Thymus (tissue), 11 donors: Measurements from ENCODE around the gene C8G. TPM values are rescaled to one million over a fixed set of nuclear protein-coding genes. Genes with fewer than 3 reads are reported as not detected.

ENCODE experiments used
- DNase-seq, 9 donors: peaks; one replicate each; pipeline ENCODE4 v3.0.0-alpha.2; 2013; ENCODE audit warnings: low spot score in 9 of 9, low read depth in 6 of 9, missing footprints in 1 of 9
- H3K27ac ChIP-seq, 2 donors: one replicate each; pipeline ENCODE4 v1.5.1; 2013; ENCODE audit warnings: control low read depth in 1 of 2, low read depth in 1 of 2, low read length in 1 of 2, mild to moderate bottlenecking in 1 of 2, moderate library complexity in 1 of 2
- H3K27me3 ChIP-seq, 2 donors: one replicate each; pipeline ENCODE4 v1.5.1; 2013; ENCODE audit warnings: low read length in 1 of 2; ENCODE audit not compliant: control insufficient read depth in 2 of 2, insufficient read depth in 1 of 2
- H3K36me3 ChIP-seq, 2 donors: one replicate each; pipeline ENCODE4 v1.5.1; 2013; ENCODE audit warnings: low read length in 1 of 2, mild to moderate bottlenecking in 1 of 2, moderate library complexity in 1 of 2; ENCODE audit not compliant: control insufficient read depth in 2 of 2, insufficient read depth in 2 of 2
- H3K4me1 ChIP-seq, 2 donors: one replicate each; pipeline ENCODE4 v1.5.1; 2013; ENCODE audit warnings: low read length in 2 of 2; ENCODE audit not compliant: control insufficient read depth in 2 of 2, insufficient read depth in 2 of 2
- H3K4me3 ChIP-seq, 2 donors: one replicate each; pipeline ENCODE4 v1.5.1; 2013; ENCODE audit warnings: low read length in 2 of 2, control low read depth in 1 of 2, mild to moderate bottlenecking in 1 of 2
- H3K9me3 ChIP-seq, 2 donors: one replicate each; pipeline ENCODE4 v1.5.1; 2013; ENCODE audit warnings: low read length in 1 of 2, mild to moderate bottlenecking in 1 of 2; ENCODE audit not compliant: control insufficient read depth in 2 of 2, insufficient read depth in 1 of 2
- WGBS: extraction: QIAGEN DNeasy Blood & Tissue Kit; methylation state at CpG from one replicate; pipeline ENCODE4 v1.1.7; 2013; 5-methylcytosine and 5-hydroxymethylcytosine counted together
- polyA plus RNA-seq: library from polyadenylated mRNA; stranded (reverse); fragments of 200-250 nt; gene quantifications from one replicate; pipeline ENCODE4 v1.2.3, GENCODE V29; 2013
- total RNA-seq: library from RNA; stranded (reverse); fragments of 120-200 nt; gene quantifications from one replicate; pipeline ENCODE4 v1.2.4, GENCODE V29; 2013
- donor health status: healthy.

The C8G gene
- total and polyA plus RNA-seq, 2 donors, result 2.2 to 6.5 TPM

DNA sequence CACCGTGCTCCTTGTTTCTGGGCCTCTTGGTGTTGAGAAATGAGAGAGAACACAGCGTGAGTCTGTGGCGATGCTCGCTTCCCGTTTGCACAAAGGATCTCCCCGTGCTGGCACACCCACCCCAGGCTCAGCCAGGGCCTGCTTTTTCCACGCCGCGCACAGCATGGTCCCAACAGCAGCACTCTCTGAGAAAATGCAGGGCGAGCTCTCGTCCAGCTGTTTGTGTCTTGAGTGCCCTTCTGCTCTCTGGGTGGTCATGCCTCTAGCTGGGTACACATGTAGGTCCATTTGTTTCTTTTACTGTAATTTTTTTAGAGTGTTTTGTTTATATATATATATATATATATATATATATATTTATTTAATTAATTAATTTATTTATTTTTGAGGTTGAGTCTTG, 27.1 kb upstream of the C8G start:
- H3K36me3 ChIP-seq, result peaks cover 69 to 71% of the 10 kb centered on the region in 2 donors
- H3K9me3 ChIP-seq, result no peaks in the 10 kb centered on the region
- H3K4me1 ChIP-seq, result no peaks in the 10 kb centered on the region
- H3K27ac ChIP-seq, result no peak overlapping the region
- no peak for DNase-seq
- 98% methylated on average over 11 of the region's 11 CpGs for WGBS
- no peak overlapping the region for H3K4me3 ChIP-seq
- H3K27me3 ChIP-seq, result no peaks in the 10 kb centered on the region

DNA sequence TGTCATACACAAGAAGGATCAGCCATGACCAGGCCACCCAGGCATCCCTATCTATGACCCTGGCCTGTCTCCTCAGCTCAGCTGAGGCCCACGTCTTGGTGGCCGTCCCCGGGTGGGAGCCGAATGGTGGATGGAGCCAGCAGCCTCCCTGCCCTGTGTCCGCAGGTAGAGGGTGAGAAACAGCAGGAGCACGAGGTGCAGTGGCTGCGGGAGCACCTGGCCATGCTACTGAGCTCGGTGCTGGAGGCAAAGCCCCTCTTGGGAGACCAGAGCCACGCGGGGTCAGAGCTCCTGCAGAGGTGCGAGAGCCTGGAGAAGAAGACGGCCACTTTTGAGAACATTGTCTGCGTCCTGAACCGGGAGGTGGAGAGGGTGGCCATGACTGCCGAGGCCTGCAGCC, 25.0 kb upstream of the C8G start:
- no peak overlapping the region for H3K27ac ChIP-seq
- peaks cover 0 to 3% of the 10 kb centered on the region in 2 donors for H3K4me1 ChIP-seq
- H3K4me3 ChIP-seq, result no peak overlapping the region
- 99% methylated on average over 15 of the region's 15 CpGs for WGBS
- no peak for DNase-seq
- no peaks in the 10 kb centered on the region for H3K27me3 ChIP-seq
- H3K36me3 ChIP-seq, result peaks cover 64 to 70% of the 10 kb centered on the region in 2 donors
- no peaks in the 10 kb centered on the region for H3K9me3 ChIP-seq

- Histone ChIP-seq H3K4me3 (no peak overlapping the region), H3K27ac (no peak overlapping the region), H3K9me3 (no peaks in the 10 kb centered on the region), H3K4me1 (peaks cover 0 to 3% of the 10 kb centered on the region in 2 donors), H3K36me3 (peaks cover 64 to 71% of the 10 kb centered on the region in 2 donors), H3K27me3 (no peaks in the 10 kb centered on the region)
- no peak for DNase-seq
- WGBS, result 96% methylated on average over 14 of the region's 14 CpGs
These were observed 24.3 kb upstream of the C8G start for GRCh38 chr9:136920734-136921231.

DNA sequence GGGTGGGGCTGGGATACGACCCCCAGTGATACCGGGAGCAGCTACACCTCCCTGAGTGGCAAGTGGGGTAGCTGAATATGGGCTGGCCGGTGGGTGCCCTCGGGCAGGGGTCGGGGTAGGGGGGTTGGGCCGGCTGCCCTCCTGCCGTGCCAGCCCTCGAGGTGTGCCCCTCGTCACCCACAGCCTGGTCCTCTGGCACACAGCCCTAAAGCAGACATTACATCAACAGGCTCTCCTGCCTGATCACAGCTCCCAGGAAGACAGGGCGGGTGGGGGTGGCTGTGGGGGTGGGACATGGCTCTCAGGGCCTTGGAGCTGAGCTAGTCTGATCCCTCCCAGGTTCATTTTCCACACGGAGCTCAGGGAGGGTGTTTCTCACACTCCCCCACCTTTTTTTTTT, 23.7 kb upstream of the C8G start:
- no peak for DNase-seq
- Histone ChIP-seq H3K27me3 (no peaks in the 10 kb centered on the region), H3K4me3 (no peak overlapping the region), H3K9me3 (no peaks in the 10 kb centered on the region), H3K27ac (no peak overlapping the region), H3K4me1 (peaks cover 0 to 3% of the 10 kb centered on the region in 2 donors), H3K36me3 (peaks cover 64 to 74% of the 10 kb centered on the region in 2 donors)
- 95% methylated on average over 11 of the region's 11 CpGs for WGBS

GRCh38 chr9:136921718-136922117, 23.3 kb upstream of the C8G start:
- Histone ChIP-seq H3K27ac (no peak overlapping the region), H3K4me1 (peaks cover 0 to 3% of the 10 kb centered on the region in 2 donors), H3K9me3 (no peaks in the 10 kb centered on the region), H3K4me3 (no peak overlapping the region), H3K36me3 (peaks cover 64 to 74% of the 10 kb centered on the region in 2 donors), H3K27me3 (no peaks in the 10 kb centered on the region)
- no peak for DNase-seq
- WGBS, result 94% methylated on average over 10 of the region's 10 CpGs

DNA sequence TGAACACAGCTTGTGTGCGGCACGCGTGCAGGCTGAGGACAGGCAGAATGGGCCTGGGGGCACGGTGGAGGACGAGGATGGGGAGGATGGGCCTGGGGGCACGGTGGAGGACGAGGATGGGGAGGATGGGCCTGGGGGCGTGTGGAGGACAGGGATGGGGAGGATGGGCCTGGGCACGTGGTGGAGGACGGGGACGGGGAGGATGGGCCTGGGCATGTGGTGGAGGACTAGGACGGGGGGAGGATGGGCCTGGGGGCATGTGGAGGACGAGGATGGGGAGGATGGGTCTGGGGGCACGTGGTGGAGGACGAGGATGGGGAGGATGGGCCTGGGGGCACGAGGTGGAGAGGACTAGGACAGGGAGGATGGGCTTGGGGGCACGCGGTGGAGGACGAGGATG, 22.5 kb upstream of the C8G start:
- no peak overlapping the region for H3K4me3 ChIP-seq
- WGBS, result 96% methylated on average over 19 of the region's 19 CpGs
- no peaks in the 10 kb centered on the region for H3K9me3 ChIP-seq
- H3K27me3 ChIP-seq, result no peaks in the 10 kb centered on the region
- DNase-seq, result no peak
- peaks cover 0 to 3% of the 10 kb centered on the region in 2 donors for H3K4me1 ChIP-seq
- no peak overlapping the region for H3K27ac ChIP-seq
- peaks cover 62 to 71% of the 10 kb centered on the region in 2 donors for H3K36me3 ChIP-seq

DNA sequence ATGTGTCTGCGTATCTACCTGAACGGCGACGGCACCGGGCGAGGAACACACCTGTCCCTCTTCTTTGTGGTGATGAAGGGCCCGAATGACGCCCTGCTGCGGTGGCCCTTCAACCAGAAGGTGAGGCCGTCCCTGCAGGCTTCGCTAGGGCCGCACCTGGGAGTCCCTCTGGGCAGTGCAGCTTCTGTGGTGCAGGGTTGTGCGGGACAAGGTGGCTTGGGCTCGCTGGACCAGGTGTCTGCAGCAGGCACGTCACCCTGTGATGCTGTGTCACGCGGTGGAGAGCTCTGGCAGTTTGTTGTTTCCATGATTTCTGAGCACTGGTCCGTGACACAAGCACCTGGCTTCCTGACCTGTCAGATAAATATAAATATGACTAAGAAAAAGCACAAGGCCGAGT, 21.2 kb upstream of the C8G start:
- 95% methylated on average over 19 of the region's 19 CpGs for WGBS
- Histone ChIP-seq H3K9me3 (no peaks in the 10 kb centered on the region), H3K27ac (peak overlapping the region in 1 of 2 donors; percentile 80), H3K36me3 (peaks cover 66 to 77% of the 10 kb centered on the region in 2 donors), H3K4me3 (no peak overlapping the region), H3K27me3 (no peaks in the 10 kb centered on the region), H3K4me1 (peaks cover 0 to 3% of the 10 kb centered on the region in 2 donors)
- DNase-seq, result no peak

DNA sequence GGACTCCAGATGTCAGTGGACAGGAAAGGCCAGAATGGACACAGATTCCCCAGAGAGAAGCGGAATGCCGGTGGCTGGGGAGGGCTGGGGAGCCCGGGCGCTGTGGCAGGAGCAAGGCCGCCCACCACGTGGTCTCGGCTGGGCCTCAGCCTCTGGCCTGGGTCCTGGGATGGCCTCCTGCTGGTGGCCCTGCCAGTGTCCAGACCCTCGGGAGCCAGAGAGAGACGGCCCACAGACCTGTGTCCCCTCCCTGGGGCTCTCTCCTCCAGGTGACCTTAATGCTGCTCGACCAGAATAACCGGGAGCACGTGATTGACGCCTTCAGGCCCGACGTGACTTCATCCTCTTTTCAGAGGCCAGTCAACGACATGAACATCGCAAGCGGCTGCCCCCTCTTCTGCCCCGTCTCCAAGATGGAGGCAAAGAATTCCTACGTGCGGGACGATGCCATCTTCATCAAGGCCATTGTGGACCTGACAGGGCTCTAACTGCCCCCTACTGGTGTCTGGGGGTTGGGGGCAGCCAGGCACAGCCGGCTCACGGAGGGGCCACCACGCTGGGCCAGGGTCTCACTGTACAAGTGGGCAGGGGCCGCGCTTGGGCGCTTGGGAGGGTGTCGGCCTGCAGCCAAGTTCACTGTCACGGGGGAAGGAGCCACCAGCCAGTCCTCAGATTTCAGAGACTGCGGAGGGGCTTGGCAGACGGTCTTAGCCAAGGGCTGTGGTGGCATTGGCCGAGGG, 19.5 kb upstream of the C8G start:
- H3K27ac ChIP-seq, result peak overlapping the region in 1 of 2 donors; percentile 36
- H3K27me3 ChIP-seq, result no peaks in the 10 kb centered on the region
- peaks cover 0 to 3% of the 10 kb centered on the region in 2 donors for H3K4me1 ChIP-seq
- peaks cover 54 to 65% of the 10 kb centered on the region in 2 donors for H3K36me3 ChIP-seq
- DNase-seq, result no peak
- no peak overlapping the region for H3K4me3 ChIP-seq
- WGBS, result 90% methylated on average over 33 of the region's 33 CpGs
- H3K9me3 ChIP-seq, result no peaks in the 10 kb centered on the region

- H3K4me3 ChIP-seq, result no peak overlapping the region
- H3K27ac ChIP-seq, result no peak overlapping the region
- H3K4me1 ChIP-seq, result peaks cover 0 to 3% of the 10 kb centered on the region in 2 donors
- H3K9me3 ChIP-seq, result no peaks in the 10 kb centered on the region
- H3K27me3 ChIP-seq, result no peaks in the 10 kb centered on the region
- DNase-seq, result no peak
- H3K36me3 ChIP-seq, result peaks cover 48 to 59% of the 10 kb centered on the region in 2 donors
- WGBS, result 98% methylated on average over 9 of the region's 9 CpGs
These were observed 18.8 kb upstream of the C8G start for GRCh38 chr9:136926154-136926704.
